NCI-H1105 treated with DMSO at 0.1 percent for 48 hours (cell line): ENCODE measurements around the gene RTF1.

Experiments
- DNase-seq: peaks from one replicate; lab custom pipeline; 2025; lab: John Stamatoyannopoulos, UW

The RTF1 gene

DNA sequence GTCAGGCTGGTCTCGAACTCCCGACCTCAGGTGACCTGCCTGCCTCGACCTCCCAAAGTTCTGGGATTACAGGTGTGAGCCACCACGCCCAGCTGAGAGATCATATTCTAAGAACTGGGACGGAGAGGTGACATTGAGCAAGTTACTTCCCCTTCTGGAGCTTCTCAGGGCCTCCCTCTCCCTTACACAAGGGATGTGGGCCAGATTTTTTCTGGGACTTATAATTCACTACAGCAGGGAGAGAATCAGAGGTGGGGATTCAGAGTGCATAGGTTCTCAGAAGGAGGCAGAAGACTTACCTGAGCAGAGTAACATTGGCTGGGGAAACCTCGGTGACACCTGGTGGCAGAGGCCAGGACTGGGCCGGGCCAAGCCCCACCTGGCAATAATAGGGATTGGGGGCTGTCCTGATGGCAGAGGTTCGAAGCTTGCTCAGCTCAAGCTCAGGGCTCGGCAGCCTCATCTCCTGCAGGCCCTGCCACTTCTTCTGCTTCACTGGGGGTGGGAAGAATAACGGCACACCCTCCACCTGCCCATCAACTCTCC lies 90.0 kb downstream of the RTF1 start:
- DNase-seq: no peak

DNA sequence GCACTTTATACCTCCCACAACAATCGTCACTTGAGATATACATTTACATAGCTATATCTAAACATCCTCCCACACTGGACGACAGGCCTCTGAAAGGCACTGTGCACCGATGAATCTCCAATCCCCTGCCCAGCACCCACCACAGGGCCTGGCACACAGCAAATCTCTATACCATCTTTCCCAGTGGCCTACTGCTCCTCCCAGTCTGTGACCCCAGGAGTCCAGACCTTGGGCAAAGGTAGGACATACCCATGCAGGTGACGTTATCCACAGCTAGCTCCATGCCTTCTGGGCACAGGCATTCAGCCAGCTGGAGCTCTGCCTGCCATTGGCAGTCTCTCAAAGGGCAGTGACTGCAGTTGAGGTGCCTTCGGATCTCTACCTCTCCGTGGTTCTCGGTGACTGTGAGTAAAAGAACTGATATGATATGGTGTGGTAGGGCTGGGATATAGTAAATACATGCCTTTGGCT lies 91.0 kb downstream of the RTF1 start:
- DNase-seq: no peak

DNA sequence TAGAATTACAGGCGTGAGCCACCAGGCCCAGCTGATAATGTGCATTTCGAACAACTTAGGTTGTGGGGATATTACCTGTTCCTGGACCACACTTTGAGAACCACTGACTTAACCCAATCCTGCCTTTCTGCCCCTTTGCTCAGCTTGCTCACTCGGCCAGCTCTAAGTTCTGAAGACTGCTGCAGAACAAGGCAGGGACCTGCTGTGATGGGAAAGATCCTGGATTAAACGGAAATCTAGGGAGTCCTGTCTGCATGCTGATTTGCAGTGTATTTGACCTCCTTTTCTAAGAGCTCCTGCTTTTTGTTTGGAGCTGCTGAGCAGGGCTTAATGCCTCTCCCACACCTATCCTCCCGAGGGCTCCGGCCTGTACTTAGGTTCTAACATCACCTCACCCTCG lies 93.8 kb downstream of the RTF1 start:
- DNase-seq: peak; percentile 16

- DNase-seq: peak; percentile 28
Observed at GRCh38 chr15:41511331-41511898, 94.5 kb downstream of the RTF1 start.

DNA sequence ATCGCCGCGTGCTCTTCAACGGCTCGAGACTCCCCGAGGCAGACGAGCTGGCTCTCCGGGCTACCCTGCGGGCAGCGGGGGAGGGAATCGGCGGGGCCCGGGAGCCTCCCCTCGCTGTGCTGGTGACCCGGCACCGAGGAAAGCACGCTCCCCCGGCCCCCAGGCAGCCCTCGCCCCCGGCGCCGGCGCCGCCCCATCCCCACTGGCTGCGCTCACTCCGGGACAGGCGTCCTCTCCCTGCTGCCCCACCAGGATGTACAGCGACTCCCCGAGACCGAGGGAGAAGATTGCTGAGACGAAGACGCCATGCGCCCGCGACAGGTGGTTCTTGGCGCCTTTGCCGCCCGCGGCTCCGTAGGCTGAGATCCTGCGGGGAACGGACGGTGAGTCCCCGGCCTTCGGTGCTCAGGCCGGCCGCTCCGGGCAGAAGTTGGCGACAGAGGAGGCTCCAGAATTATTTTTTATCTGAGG lies 95.0 kb downstream of the RTF1 start:
- peak; percentile 40 for DNase-seq

DNA sequence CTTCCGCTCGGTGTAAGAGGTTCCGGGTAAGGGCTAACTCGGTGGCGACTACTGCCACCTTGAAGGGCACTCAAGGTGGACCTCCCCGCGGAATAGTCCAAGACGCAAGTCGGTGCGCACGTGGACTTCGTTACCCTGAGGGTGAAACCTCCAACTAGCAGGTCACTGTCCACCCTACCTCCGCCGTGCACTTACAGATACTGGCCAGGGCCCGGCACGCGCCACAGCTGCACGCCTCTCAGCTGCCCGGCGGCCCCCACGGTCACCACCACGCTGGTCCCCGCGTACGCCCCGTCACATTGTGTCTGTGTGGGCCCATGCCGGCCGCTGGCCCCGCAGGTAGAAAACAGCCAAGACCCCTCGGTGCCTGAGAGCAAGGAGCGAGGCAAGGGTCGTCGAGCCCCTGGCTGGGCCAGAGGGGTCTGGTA lies 95.6 kb downstream of the RTF1 start:
- DNase-seq: no peak

- no peak for DNase-seq
Observed at GRCh38 chr15:41512940-41513505, 96.1 kb downstream of the RTF1 start.

DNA sequence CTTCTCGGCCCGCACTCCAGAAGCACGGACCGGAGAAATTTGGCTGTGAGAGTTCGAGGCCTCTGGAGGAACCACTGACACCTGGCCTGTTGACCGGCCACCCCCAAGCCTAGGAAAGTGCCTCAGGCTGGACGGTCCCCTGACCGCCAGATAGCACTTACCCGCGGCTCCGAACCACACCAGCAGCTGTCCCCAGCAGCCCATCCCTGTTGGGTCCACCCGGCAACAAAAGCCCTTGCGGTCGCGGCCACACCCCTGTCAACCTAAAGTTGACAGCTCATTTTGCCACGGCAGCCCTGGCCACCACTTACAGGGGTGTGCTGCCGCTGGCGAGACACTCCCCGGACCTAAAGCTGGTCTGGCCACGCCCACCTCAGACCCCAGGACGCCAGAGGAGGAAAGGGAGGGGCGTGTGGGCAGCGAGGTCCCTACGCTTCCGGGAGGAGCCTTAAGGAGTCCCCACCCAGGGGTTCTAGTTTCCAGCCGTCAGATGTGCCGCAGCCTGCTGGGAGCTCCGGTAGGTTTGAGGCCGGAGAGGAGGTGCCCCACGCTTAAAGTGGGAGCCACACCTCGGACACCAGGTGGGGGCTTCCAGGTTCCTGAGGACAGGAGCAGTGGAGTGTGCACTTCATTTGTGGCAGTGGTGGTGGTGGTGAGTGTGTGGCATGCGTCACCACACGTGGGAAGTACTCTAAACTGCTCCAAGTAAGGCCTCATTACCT lies 96.8 kb downstream of the RTF1 start, which contains the start of gene LTK:
LTK (minus strand) TSS at position 322 of the 722 bp plus-strand sequence; CDS start at position 204, 118 bp downstream.
- DNase-seq: no peak

- no peak for DNase-seq
Observed at GRCh38 chr15:41517895-41518449, 101.1 kb downstream of the RTF1 start.

DNA sequence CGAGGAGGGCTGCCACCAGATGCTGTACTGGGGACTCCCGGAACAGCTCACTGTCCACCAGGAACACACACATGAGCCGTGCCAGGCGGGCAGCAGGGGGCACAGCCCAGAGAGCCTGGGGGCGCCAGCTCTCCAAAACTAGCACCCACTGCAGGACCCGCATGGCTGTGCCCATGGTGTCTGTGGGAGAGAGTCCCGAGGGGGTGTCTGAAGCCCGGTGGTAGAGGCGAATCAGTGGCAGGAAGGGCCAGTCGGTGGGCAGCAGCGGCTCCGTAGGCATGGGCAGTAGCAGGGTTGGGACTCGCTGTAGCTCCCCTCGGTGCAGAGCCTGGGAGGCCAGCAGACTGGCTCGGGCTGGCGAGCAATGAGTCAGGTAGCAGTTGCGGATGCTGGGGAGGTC lies 103.7 kb downstream of the RTF1 start:
- no peak for DNase-seq

DNA sequence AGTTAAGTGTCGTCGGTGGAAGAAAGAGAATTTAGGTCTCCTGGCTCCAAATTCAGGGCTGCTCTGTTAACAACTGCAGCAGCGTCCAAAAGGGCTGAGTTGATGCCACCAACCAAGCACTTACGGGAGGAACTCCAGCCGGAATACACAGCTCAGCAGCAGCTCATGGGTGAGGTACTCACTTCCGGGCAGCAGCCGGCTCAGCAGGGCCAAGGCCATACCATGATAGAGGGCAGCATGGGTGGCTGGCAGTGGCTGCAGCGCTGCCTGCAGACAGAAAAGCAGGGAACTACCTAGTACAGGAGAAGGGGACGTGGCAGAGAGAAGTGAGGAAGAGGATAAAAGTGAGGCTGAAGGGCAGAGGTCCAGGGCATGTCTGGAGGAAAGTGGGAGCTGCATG lies 104.7 kb downstream of the RTF1 start:
- no peak for DNase-seq

DNA sequence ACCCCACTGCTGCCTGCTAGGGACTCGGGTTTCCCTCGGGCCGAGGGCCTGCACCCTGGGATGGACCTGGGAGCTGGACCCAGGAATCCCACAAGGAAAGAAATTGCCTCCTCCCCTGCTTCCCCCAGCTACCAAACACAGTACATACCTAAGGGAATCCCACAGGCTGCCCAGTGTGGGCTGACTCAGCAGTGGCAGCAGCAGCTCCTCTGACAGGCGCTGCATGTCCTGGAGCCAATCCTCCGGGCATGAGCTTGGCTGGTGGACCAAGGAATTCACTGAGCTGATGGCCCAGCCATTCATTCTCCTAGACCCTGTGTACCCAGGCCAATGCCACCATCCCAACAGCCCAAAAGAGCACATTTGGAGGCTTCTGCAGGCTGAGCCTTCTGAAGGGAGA lies 106.2 kb downstream of the RTF1 start:
- DNase-seq: no peak

GRCh38 chr15:41530363-41530956 lies 113.6 kb downstream of the RTF1 start:
- no peak for DNase-seq
